CD14-positive monocyte (primary cell): ENCODE results near the gene EN2. TPM values are rescaled to one million over a fixed set of nuclear protein-coding genes. Genes with fewer than 3 reads are reported as not detected.

Experiments
- DNase-seq, 3 donors: peaks; one replicate each; pipeline ENCODE4 v3.0.0-alpha.2; 2011 to 2022
- H2AFZ ChIP-seq: 2 replicates; pipeline ENCODE4 v1.6.0; 2012; ENCODE audit warnings: mild to moderate bottlenecking, low read depth, low read length, inconsistent platforms; ENCODE audit not compliant: insufficient read depth, poor library complexity, severe bottlenecking
- H3K27ac ChIP-seq, 2 donors: 1 replicate in 1 of 2; 2 replicates in 1 of 2; pipeline ENCODE4 v1.5.1; 2012 to 2013; ENCODE audit warnings: low read length in 2 of 2, control low read depth in 1 of 2, inconsistent platforms in 1 of 2, low read depth in 1 of 2, mild to moderate bottlenecking in 1 of 2
- H3K27me3 ChIP-seq, 2 donors: one replicate each; pipeline versions ENCODE4 v1.6.0 to v1.6.1; 2011 to 2013; ENCODE audit warnings: low read length in 2 of 2; ENCODE audit not compliant: control insufficient read depth in 2 of 2, insufficient read depth in 2 of 2
- H3K36me3 ChIP-seq, 2 donors: replicated peaks in 1 of 2; 1 replicate in 1 of 2; 2 replicates in 1 of 2; pipeline versions ENCODE4 v1.5.1 to v1.6.1; 2012 to 2013; ENCODE audit warnings: low read length in 2 of 2, control low read depth in 1 of 2, inconsistent platforms in 1 of 2, mild to moderate bottlenecking in 1 of 2; ENCODE audit not compliant: insufficient read depth in 2 of 2, control insufficient read depth in 1 of 2
- H3K4me1 ChIP-seq, 2 donors: 1 replicate in 1 of 2; 2 replicates in 1 of 2; pipeline versions ENCODE4 v1.5.1 to v1.6.1; 2012 to 2013; ENCODE audit warnings: low read length in 2 of 2, control low read depth in 1 of 2, inconsistent platforms in 1 of 2, mild to moderate bottlenecking in 1 of 2, moderate library complexity in 1 of 2; ENCODE audit not compliant: insufficient read depth in 2 of 2, control insufficient read depth in 1 of 2
- H3K4me2 ChIP-seq: replicated peaks from 2 replicates; pipeline ENCODE3; 2012; ENCODE audit warnings: low read length, moderate library complexity, mild to moderate bottlenecking; ENCODE audit not compliant: poor library complexity, severe bottlenecking; ENCODE audit errors: extremely low read depth
- H3K4me3 ChIP-seq, 3 experiments: fragments of 200-600 bp in 1 of 3; sonication (generic) in 1 of 3; replicated peaks in 1 of 3; 1 replicate in 2 of 3; 2 replicates in 1 of 3; pipeline ENCODE4 v1.5.1; 2011 to 2013; ENCODE audit warnings: low read length in 3 of 3, mild to moderate bottlenecking in 3 of 3, control low read depth in 2 of 3, low read depth in 2 of 3, inconsistent platforms in 1 of 3, moderate library complexity in 1 of 3
- H3K79me2 ChIP-seq: 2 replicates; pipeline ENCODE4 v1.6.0; 2012; ENCODE audit warnings: mild to moderate bottlenecking, control low read depth, inconsistent platforms, low read length, moderate library complexity; ENCODE audit not compliant: insufficient read depth
- H3K9ac ChIP-seq: 2 replicates; pipeline ENCODE4 v1.6.0; 2017; ENCODE audit warnings: low read length, mild to moderate bottlenecking; ENCODE audit not compliant: insufficient read depth, poor library complexity, severe bottlenecking
- H3K9me3 ChIP-seq, 2 donors: replicated peaks in 1 of 2; 1 replicate in 1 of 2; 2 replicates in 1 of 2; pipeline versions ENCODE4 v1.5.1 to v1.6.1; 2012 to 2013; ENCODE audit warnings: low read length in 2 of 2, control low read depth in 1 of 2; ENCODE audit not compliant: control insufficient read depth in 1 of 2, insufficient read depth in 1 of 2
- H4K20me1 ChIP-seq: 2 replicates; pipeline ENCODE4 v1.6.0; 2012; ENCODE audit warnings: mild to moderate bottlenecking, low read length, control low read depth, moderate library complexity; ENCODE audit not compliant: insufficient read depth
- H3K27ac Mint-ChIP-seq, 7 donors: one replicate each; pipeline ENCODE4 v1.8.0; 2020; ENCODE audit warnings: mild to moderate bottlenecking in 7 of 7, mixed read lengths in 7 of 7, moderate library complexity in 6 of 7, inconsistent platforms in 2 of 7
- H3K27me3 Mint-ChIP-seq, 3 donors: one replicate each; pipeline ENCODE4 v1.8.0; 2021 to 2022; ENCODE audit warnings: low read depth in 3 of 3, mild to moderate bottlenecking in 3 of 3, mixed read lengths in 3 of 3, moderate library complexity in 3 of 3, inconsistent platforms in 1 of 3
- H3K36me3 Mint-ChIP-seq, 2 donors: one replicate each; pipeline ENCODE4 v1.8.0; 2020; ENCODE audit warnings: mixed read lengths in 2 of 2, inconsistent platforms in 1 of 2, mild to moderate bottlenecking in 1 of 2
- H3K4me1 Mint-ChIP-seq: one replicate; pipeline ENCODE4 v1.8.0; 2020; ENCODE audit warnings: mild to moderate bottlenecking, mixed read lengths
- H3K4me3 Mint-ChIP-seq, 2 donors: one replicate each; pipeline ENCODE4 v1.8.0; 2020; ENCODE audit warnings: mild to moderate bottlenecking in 2 of 2, mixed read lengths in 2 of 2, moderate library complexity in 1 of 2
- H3K9me3 Mint-ChIP-seq, 7 donors: one replicate each; pipeline ENCODE4 v1.8.0; 2020 to 2022; ENCODE audit warnings: mixed read lengths in 7 of 7, mild to moderate bottlenecking in 6 of 7, moderate library complexity in 6 of 7, inconsistent platforms in 2 of 7
- WGBS: methylation state at CpG from one replicate; pipeline ENCODE4 v1.1.5; 2013; ENCODE audit warnings: missing lambda C conversion rate; ENCODE audit not compliant: insufficient coverage; 5-methylcytosine and 5-hydroxymethylcytosine counted together
- intact Hi-C, 2 donors: fragments of 100-400 bp; cut with micrococcal nuclease; formaldehyde crosslinking; loops; one replicate each; pipeline versions ENCODE4 v1.15.0 to v1.15.1; 2023
- polyA plus RNA-seq, 3 donors: library from polyadenylated mRNA; depleted of rRNA in 1 of 3; unstranded in 2 of 3; stranded (reverse) in 1 of 3; fragments of 300-500 nt in 2 of 3; fragments of >200 nt in 1 of 3; fragmentation: Illumina TruSeq in 2 of 3; gene quantifications; 1 replicate in 2 of 3; 2 replicates in 1 of 3; pipeline ENCODE4 v1.2.3, GENCODE V29; 2012 to 2021
- TF ChIP-seq, protein P1 (sequence below): fragments of 200-600 bp; IDR thresholded peaks from one replicate; pipeline ENCODE4 v1.8.0; 2022; ENCODE audit warnings: antibody characterized with exemption, mild to moderate bottlenecking

EN2 gene
- polyA plus RNA-seq, 3 donors, result not detected

DNA sequence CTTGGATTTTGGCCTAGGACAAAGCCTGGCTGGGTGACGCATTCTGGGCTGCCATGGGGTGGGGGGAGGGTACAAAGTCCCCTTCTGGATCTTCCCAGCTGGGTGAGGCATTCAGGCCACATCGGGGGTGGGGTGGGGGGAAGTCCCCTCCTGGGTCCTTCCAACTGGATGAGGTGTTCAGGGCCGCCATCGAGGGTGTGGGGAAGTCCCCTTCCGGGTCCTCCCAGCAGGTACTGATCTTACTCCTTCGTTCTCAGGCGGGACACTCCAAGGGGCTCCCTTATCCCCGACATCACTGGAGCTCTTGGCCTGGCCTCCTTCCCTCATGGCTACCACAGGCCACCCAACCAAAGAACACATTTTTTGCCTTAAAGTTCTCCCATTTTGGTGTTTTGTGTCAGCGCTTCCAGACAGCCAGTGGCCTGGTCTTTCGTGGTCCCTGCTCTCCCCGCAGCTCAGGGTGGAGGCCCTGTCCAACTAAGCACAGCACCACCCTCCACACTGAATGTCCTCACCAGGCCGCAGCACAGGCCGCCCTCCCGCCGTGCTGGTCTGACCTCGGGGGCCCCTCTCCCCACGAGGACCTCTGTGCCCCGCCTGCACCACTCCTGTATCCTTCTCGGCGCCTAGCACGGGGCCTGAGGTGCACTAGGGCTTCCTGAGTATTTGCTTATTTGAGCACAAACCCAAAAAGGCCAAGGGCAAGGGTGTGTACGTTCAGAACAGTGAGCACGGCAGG lies 38.5 kb downstream of the EN2 start:
- peaks cover 20 to 66% of the 10 kb centered on the region in 2 donors for H3K27me3 ChIP-seq
- no peaks in the 10 kb centered on the region for H3K79me2 ChIP-seq
- no peaks in the 10 kb centered on the region for H3K36me3 ChIP-seq
- no peaks in the 10 kb centered on the region for H3K9me3 ChIP-seq
- Mint-ChIP-seq H3K9me3 (peaks cover 3 to 14% (median 8%) of the 10 kb centered on the region in 7 donors), H3K27ac (no peak overlapping the region), H3K36me3 (peaks cover 0 to 4% of the 10 kb centered on the region in 2 donors), H3K4me1 (peaks cover 7% of the 10 kb centered on the region), H3K4me3 (peak overlapping the region in 1 of 2 donors; percentile 42), H3K27me3 (peaks cover 51 to 79% (median 60%) of the 10 kb centered on the region in 3 donors)
- H3K4me3 ChIP-seq, result no peak overlapping the region
- peaks cover 6% of the 10 kb centered on the region in 2 donors for H3K4me1 ChIP-seq
- no peak overlapping the region for H3K9ac ChIP-seq
- no peaks in the 10 kb centered on the region for H4K20me1 ChIP-seq
- no peak for DNase-seq
- no peak overlapping the region for H3K27ac ChIP-seq
- intact Hi-C loops, result no loop called here
- TF ChIP-seq, protein P1, sequence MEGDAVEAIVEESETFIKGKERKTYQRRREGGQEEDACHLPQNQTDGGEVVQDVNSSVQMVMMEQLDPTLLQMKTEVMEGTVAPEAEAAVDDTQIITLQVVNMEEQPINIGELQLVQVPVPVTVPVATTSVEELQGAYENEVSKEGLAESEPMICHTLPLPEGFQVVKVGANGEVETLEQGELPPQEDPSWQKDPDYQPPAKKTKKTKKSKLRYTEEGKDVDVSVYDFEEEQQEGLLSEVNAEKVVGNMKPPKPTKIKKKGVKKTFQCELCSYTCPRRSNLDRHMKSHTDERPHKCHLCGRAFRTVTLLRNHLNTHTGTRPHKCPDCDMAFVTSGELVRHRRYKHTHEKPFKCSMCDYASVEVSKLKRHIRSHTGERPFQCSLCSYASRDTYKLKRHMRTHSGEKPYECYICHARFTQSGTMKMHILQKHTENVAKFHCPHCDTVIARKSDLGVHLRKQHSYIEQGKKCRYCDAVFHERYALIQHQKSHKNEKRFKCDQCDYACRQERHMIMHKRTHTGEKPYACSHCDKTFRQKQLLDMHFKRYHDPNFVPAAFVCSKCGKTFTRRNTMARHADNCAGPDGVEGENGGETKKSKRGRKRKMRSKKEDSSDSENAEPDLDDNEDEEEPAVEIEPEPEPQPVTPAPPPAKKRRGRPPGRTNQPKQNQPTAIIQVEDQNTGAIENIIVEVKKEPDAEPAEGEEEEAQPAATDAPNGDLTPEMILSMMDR, result no peak
- no peak overlapping the region for H2AFZ ChIP-seq
- 94% methylated on average over 21 of the region's 23 CpGs for WGBS
- H3K4me2 ChIP-seq, result no peak overlapping the region

DNA sequence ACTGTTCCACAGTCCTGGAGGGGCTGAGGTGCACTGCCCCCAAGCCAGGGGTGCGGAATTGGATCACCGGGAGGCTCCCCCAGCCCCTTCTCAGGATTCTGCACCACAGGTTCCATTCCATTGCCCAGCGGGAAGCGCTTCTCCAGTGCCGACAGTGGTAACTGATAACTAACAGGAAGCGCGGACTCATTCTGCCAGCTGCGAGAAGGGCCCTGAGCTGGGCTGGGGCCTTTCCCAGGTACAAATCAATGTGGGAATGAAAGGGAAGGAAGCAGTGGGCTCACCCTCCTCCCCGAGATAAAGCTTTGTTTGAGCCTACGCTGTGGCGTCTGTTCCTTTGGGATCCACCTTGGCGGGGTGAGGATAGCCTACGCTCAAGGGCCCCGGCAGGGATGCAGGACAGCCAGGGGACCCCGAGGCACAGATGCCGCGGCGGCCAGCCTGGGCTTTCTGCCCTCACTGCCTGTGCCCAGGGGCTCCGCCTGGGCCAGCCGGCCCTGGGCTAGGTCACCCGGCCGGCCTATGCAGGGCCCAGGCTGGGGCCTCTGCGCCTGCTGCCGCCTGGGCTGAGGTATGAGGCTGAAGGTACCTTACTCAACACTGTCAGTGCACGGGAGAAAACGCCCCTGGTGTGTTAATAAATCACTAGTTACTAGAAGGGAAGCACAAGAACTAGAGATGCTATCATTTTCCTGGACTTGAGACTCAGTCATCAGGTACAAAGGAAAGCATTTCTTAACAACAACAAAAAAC lies 39.4 kb downstream of the EN2 start:
- no peak for DNase-seq
- Mint-ChIP-seq H3K27ac (no peak overlapping the region), H3K27me3 (peaks cover 49 to 77% (median 61%) of the 10 kb centered on the region in 3 donors), H3K4me1 (no peaks in the 10 kb centered on the region), H3K36me3 (no peaks in the 10 kb centered on the region), H3K9me3 (peaks cover 0 to 5% (median 2%) of the 10 kb centered on the region in 7 donors), H3K4me3 (peak overlapping the region in 1 of 2 donors; percentile 23)
- TF ChIP-seq, protein P1, result no peak
- Histone ChIP-seq H3K36me3 (no peaks in the 10 kb centered on the region), H3K4me2 (no peak overlapping the region), H3K9me3 (no peaks in the 10 kb centered on the region), H3K9ac (no peak overlapping the region), H3K4me1 (no peaks in the 10 kb centered on the region), H4K20me1 (no peaks in the 10 kb centered on the region), H3K27me3 (peaks cover 28 to 66% of the 10 kb centered on the region in 2 donors), H3K27ac (no peak overlapping the region), H2AFZ (no peak overlapping the region), H3K4me3 (no peak overlapping the region), H3K79me2 (no peaks in the 10 kb centered on the region)
- WGBS, result 77% methylated on average over 16 of the region's 26 CpGs
- intact Hi-C loops, result no loop called here
